Erythroblast (primary cell): ENCODE measurements around the gene PCDH9.

ENCODE experiments used
- GATA1 ChIP-seq: IDR thresholded peaks from 2 replicates; pipeline ENCODE4 v1.6.1; 2011; ENCODE audit warnings: low read depth, mild to moderate bottlenecking, control low read depth, low read length, moderate library complexity
- POLR2A ChIP-seq: IDR thresholded peaks from 2 replicates; pipeline ENCODE4 v1.6.1; 2011; ENCODE audit warnings: mild to moderate bottlenecking, low read length

- TF ChIP-seq POLR2A (no peak), GATA1 (no peak)
Observed at GRCh38 chr13:66558506-66558905, 671.6 kb downstream of the PCDH9 start.
